Esophagus (tissue), 2 donors: ENCODE results near the gene PDGFRA. TPM values are rescaled to one million over a fixed set of nuclear protein-coding genes. Genes with fewer than 3 reads are reported as not detected.
"Not testable (repeated sequence)": the region's sequence is repeated elsewhere in the genome, so short reads cannot be mapped to it uniquely, and the experiment has no call there.

ENCODE experiments used
- H3K27ac ChIP-seq, 2 donors: one replicate each; pipeline ENCODE4 v1.5.1; 2013; ENCODE audit warnings: low read depth in 2 of 2, mild to moderate bottlenecking in 2 of 2, inconsistent platforms in 1 of 2, low read length in 1 of 2, moderate library complexity in 1 of 2
- H3K27me3 ChIP-seq, 2 donors: one replicate each; pipeline ENCODE4 v1.6.1; 2013; ENCODE audit warnings: low read length in 2 of 2, control low read depth in 1 of 2, mild to moderate bottlenecking in 1 of 2; ENCODE audit not compliant: insufficient read depth in 2 of 2, control insufficient read depth in 1 of 2
- H3K36me3 ChIP-seq, 2 donors: one replicate each; pipeline ENCODE4 v1.6.1; 2013; ENCODE audit warnings: low read length in 1 of 2; ENCODE audit not compliant: control insufficient read depth in 2 of 2, insufficient read depth in 2 of 2
- H3K4me1 ChIP-seq, 2 donors: one replicate each; pipeline ENCODE4 v1.6.1; 2013; ENCODE audit warnings: low read length in 1 of 2; ENCODE audit not compliant: control insufficient read depth in 2 of 2, insufficient read depth in 2 of 2
- H3K4me3 ChIP-seq, 2 donors: one replicate each; pipeline ENCODE4 v1.5.1; 2013; ENCODE audit warnings: low read length in 2 of 2, mild to moderate bottlenecking in 2 of 2, low read depth in 1 of 2, moderate library complexity in 1 of 2
- H3K9me3 ChIP-seq, 2 donors: one replicate each; pipeline ENCODE4 v1.6.1; 2013; ENCODE audit warnings: mild to moderate bottlenecking in 2 of 2, low read depth in 1 of 2, low read length in 1 of 2, moderate library complexity in 1 of 2; ENCODE audit not compliant: control insufficient read depth in 2 of 2, insufficient read depth in 1 of 2
- WGBS, 2 donors: extraction: QIAGEN DNeasy Blood & Tissue Kit; methylation state at CpG; one replicate each; pipeline ENCODE4 v1.1.7; 2013; 5-methylcytosine and 5-hydroxymethylcytosine counted together
- polyA plus RNA-seq, 2 donors: library from polyadenylated mRNA; stranded (reverse); fragments of 200-250 nt; gene quantifications; one replicate each; pipeline ENCODE4 v1.2.3, GENCODE V29; 2013
- donor health status: healthy with polysubstance abuse.
- donor health status: Bipolar disorder and iron deficiency.

Gene PDGFRA
- polyA plus RNA-seq, 2 donors, result 3.9 to 7.4 TPM

GRCh38 chr4:54333657-54334056 lies 104.6 kb downstream of the PDGFRA start:
- H3K36me3 ChIP-seq, result no peaks in the 10 kb centered on the region
- H3K4me1 ChIP-seq, result no peaks in the 10 kb centered on the region
- no peak overlapping the region for H3K27ac ChIP-seq
- no peaks in the 10 kb centered on the region for H3K9me3 ChIP-seq
- no peak overlapping the region for H3K4me3 ChIP-seq
- peaks cover 0 to 4% of the 10 kb centered on the region in 2 donors for H3K27me3 ChIP-seq
- WGBS, 2 donors, result 90 to 95% methylated on average over 2 of the region's 2 CpGs

GRCh38 chr4:54334769-54335168 lies 105.7 kb downstream of the PDGFRA start:
- H3K27me3 ChIP-seq, H3K36me3 ChIP-seq, H3K4me3 ChIP-seq, H3K9me3 ChIP-seq, H3K27ac ChIP-seq, H3K4me1 ChIP-seq: not testable (repeated sequence)

GRCh38 chr4:54337009-54337408 lies 107.9 kb downstream of the PDGFRA start:
- no peak overlapping the region for H3K27ac ChIP-seq
- no peaks in the 10 kb centered on the region for H3K9me3 ChIP-seq
- no peak overlapping the region for H3K4me3 ChIP-seq
- no peaks in the 10 kb centered on the region for H3K36me3 ChIP-seq
- WGBS, 2 donors, result 71 to 78% methylated on average over 4 of the region's 4 CpGs
- no peaks in the 10 kb centered on the region for H3K4me1 ChIP-seq
- no peaks in the 10 kb centered on the region for H3K27me3 ChIP-seq

- H3K27ac ChIP-seq, result peak overlapping the region; percentile 50 to 82
- 52 to 60% methylated on average over 3 of the region's 3 CpGs for WGBS, 2 donors
Measured at GRCh38 chr4:54342067-54342466, 113.0 kb downstream of the PDGFRA start.

More at GRCh38 chr4:54342067-54342466, 113.0 kb downstream of the PDGFRA start:
- H3K9me3 ChIP-seq, H3K27me3 ChIP-seq, H3K4me1 ChIP-seq, H3K36me3 ChIP-seq, H3K4me3 ChIP-seq: not testable (repeated sequence)

Other genes starting within 250 kb of the PDGFRA start
- 10 to 100 TPM; 16.5 to 22.1 TPM for gene CHIC2, start 164.7 kb upstream of the PDGFRA start, polyA plus RNA-seq
- not detected for gene GSX2, start 129.1 kb upstream of the PDGFRA start, polyA plus RNA-seq